Ureter (tissue), 1 donor: Measurements from ENCODE around the gene TMEM247. TPM values are rescaled to one million over a fixed set of nuclear protein-coding genes. Genes with fewer than 3 reads are reported as not detected.
A peak's percentile ranks its signal among the peaks of the same experiment; 100 is the strongest.

ENCODE experiments used
- DNase-seq: peaks from one replicate; pipeline ENCODE4 v3.0.0-alpha.2; 2020; ENCODE audit warnings: low spot score
- total RNA-seq: library from RNA; stranded (reverse); gene quantifications from one replicate; pipeline ENCODE4 v1.2.4, GENCODE V29; 2023
- donor health status: DM: yes; HTN: yes; CAD: no.

The TMEM247 gene
- total RNA-seq, 1 donor from 2014 or later: not detected

DNA sequence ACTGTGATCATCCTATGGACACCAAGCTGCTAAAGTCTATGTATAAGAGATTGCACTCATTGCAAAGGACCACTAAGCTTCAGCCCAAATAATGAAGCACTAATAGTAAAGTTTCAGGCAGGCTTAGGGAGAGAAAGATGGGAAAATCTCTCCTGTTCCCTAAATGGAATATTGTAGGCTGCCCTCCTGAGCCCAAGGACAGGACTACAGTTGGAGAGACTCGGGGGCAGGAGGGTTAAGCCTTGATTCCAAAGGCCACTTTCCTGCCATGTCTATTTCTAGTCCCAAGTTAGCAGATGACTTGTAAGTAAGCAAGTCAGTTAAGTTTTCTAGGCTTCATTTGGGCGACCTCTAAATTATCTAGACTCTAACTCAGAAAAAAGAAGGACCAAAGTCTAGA is 9.0 kb downstream of the TMEM247 start:
- no peak for DNase-seq

GRCh38 chr2:46489423-46490174 is 10.2 kb downstream of the TMEM247 start:
- DNase-seq: no peak

DNA sequence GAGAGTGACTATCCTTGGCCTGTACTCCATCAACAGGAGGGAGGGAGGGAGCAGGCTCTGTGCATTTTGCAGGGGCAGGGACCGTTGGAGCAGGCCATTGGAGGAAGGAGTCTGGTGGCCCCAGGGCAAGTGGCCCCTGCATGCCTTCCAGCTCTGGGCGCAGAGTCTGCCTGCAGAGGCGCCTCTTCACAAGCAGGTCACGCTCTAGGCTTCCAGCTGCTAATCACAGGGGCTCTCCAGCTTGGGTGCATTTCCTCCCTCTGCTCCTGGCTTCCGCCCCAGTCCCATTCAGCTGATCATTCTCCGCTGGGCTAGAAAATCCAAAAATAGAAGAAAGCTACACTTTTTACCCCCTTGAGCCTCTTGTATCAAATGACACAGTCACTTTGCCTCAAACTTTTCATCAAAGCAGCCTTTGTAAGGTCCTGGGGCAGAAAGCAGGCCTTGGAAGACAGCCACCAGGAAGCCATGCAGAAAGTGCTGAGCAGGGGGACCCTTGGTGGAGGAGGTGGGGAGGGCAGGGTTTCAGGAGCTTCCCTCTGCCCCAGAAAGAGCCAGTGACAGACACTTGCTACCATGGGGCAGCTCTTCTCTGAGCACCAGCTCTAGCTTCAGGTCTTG is 11.3 kb downstream of the TMEM247 start:
- DNase-seq: peak; percentile 62

GRCh38 chr2:46492301-46492700 is 12.9 kb downstream of the TMEM247 start:
- DNase-seq: peak; percentile 9

DNA sequence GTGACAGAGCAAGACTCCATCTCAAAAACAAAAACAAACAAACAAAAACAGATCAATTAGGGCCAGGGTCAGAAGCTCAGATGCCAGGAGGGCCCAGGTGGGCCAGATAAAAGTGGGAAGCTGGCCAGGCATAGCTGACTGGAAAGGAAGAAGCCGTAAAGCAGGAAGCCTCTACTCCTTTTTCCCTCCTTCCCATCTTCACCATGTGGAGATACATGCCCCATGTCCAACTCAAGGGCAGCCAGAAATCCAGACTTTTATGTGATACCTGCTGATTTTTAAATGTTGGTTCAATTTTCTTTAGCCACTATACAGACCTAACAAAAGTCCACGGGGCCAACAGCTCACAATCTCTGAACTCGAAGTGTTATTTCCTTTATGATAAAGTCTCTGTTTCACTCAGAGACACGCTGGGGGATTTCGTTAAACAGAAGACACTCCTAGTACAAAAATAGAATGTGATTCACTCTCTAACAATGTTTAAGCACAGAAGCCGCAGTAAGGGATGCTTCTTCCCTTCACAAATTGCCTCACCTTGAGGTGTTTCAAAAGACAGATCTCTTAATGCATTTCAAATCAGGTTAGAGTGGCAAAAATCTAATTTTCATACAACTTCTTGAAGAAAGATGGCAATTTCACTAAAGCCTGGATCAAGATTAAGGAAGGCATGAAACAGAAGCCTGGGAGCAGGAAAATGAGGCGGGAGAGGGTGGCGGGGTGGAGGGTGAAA is 14.0 kb downstream of the TMEM247 start:
- peak; percentile 13 for DNase-seq

GRCh38 chr2:46493971-46494250 is 14.5 kb downstream of the TMEM247 start:
- DNase-seq: peak; percentile 20

- DNase-seq: peak; percentile 30
Measured at GRCh38 chr2:46494596-46494995, 15.2 kb downstream of the TMEM247 start.

DNA sequence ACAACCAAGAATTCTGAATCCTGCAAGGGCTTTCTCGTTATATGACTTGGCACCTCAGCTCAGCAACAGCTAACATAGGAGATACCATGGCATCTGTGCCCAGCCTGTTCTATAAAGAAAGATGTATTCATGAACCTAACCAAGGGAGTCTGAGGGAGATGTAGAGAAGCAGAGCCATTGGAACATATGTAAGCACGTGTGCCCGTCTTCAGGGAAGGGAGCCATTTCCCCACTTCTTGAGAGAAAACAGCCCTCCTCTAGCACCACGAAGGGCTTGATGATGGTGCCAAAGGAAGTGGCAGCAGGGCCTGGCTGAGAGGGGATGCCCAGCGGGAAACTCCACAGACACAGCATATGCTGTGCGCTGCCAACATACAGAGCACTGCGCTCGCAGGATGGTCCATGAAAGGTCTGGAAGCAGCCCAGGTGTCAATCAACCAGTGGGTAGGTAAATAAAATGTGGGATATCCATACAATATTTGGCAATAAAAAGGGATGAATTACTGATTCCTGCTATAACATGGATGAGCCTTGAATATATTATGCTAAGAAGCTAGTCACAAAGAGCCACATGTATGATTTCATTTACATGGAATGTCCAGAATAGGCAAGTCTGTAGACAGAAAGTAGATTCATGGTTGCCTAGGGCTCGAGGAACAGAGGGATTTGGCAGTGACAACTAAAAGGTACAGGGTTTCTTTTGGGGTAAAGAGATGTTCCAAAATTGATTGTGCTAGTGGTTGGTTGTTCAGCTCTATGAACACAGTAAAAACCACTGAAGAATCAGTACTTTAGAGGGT is 16.1 kb downstream of the TMEM247 start:
- DNase-seq: no peak

DNA sequence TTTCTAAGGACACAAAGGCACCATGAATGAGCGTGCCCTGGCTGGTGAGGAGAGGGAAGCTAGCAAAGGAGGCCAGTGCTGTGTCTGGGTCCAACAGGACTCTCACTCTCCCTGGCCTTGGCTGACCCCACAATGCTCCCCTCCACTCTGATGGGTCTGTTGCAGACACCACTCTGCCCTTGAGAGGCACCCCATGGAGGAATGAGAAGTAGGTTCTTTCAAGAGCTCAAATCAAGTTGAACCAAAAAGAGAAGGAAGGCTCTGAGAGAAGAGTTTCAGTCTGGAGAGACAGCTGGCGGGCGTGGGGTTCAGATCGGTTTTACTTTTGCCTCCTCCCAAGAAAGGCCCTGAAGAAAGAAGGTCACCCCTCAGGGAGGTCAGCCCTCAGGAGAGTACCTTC is 18.4 kb downstream of the TMEM247 start:
- no peak for DNase-seq

GRCh38 chr2:46498681-46499080 is 19.3 kb downstream of the TMEM247 start:
- DNase-seq: no peak

- peak; percentile 40 for DNase-seq
Measured at GRCh38 chr2:46499392-46499785, 20.0 kb downstream of the TMEM247 start.

- DNase-seq: peak; percentile 14
Measured at GRCh38 chr2:46500801-46501200, 21.4 kb downstream of the TMEM247 start.

- DNase-seq: no peak
Measured at GRCh38 chr2:46502291-46502885, 23.0 kb downstream of the TMEM247 start.

- no peak for DNase-seq
Measured at GRCh38 chr2:46503686-46504085, 24.3 kb downstream of the TMEM247 start.

DNA sequence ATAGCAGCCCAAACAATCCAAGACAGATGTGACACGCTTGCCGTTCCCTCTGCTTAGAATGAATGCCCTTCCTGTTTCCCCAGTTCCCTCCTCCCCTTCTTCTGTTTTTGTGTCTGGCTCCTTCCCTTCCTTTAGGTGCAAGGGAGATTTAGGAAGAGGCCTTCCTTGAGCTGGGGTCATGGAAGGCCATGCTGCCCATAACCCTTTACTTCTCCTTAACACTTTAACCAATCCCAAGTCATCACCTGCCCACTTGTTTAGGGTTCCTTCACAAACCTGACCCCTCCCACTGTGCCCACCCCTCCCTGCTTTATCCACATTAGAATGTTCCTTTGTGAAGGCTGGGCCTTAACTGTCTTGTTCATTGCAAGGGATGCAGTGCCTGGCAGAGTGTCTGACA is 24.9 kb downstream of the TMEM247 start:
- no peak for DNase-seq

DNA sequence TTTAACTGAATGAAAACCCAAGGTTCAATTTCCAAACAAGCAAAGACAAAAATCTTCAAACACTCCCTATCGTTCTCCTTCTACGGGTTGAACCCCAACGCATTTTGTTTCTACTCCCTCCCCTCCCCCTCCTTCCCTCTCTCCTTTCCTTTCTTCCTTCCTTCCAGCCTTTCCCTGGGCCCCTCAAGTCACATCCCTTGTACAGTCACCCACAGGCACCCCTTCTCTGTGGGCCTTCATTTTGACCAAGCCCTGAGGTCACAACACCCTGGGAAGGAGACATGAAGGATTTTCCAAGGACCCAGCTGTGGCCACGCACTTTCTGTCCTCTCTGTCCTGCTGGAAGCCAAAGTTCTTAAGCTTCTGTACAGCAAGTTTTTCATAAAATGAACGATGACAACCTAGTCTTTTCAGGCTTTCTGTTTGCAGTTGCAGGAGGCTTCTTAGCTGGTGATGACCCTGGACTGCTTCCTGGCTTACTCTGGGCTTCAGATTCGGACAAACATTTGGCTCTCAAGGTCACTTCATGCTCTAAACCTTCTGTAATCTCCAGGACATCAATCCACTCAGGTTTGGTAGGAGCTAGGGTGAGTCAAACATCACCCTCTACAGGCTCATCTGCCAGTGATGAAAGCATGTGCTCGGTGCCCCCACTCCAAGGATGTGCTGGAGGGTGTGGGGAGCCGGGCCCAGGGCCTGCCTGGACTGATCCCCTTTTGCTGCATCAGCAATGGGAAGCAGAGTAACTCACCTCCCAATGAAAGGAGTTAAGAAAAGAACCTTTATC is 25.5 kb downstream of the TMEM247 start:
- no peak for DNase-seq

DNA sequence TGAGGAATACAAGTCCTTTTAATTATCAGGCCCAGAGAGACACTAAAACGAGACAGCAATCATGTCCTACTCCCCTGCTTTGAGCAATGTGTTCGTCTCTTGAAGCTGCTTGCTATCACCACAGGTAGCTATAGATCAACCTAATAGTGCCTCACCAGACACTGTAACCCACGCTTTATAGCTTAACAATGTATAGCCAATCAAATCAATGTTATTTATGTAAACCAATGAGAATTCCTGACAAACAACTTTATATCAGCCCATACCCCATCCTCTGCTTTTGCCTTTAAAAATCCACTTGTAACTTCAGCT is 26.1 kb downstream of the TMEM247 start:
- DNase-seq: no peak

DNA sequence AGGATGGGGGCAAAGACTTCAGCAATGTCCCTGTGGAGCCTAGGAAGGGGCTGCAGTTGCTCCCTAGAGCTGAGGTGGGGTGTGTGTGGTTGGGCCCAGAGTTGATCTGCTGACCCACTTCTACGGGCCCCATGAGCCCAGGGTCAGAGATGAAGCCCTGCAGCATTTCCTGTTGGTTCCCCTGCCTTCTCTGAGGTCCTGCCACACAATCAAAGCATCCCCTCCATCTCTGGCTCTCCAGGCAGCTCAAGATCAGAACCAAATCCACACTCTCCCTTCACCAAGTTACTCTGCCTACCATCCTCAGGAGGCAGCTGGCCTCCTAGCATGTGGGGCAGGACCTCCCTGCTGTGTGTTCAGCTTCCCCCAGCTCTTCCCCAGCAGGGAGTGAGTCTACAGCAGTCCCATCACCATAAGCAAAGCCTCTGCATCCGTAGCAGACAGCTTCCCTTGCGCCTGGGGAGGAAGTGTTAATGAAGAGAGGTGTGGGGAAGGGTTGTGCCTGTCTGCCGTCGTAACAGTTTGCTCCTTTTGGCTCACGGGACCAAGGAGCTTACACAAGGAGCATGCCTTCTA is 26.9 kb downstream of the TMEM247 start:
- DNase-seq: no peak

GRCh38 chr2:46508312-46508711 is 28.9 kb downstream of the TMEM247 start:
- no peak for DNase-seq

- DNase-seq: no peak
Measured at GRCh38 chr2:46508759-46509158, 29.4 kb downstream of the TMEM247 start.

- no peak for DNase-seq
Measured at GRCh38 chr2:46509804-46510203, 30.4 kb downstream of the TMEM247 start.
